T-helper 1 cell treated with Interleukin-12 subunit alpha and Interleukin-12 subunit beta and Interleukin-4 antibody, amounts not matched to agents 30 μg/mL and 1 μg/mL, for 36 hours (primary cell): Measurements from ENCODE around the gene MLLT1.
"Not testable (repeated sequence)": the region's sequence is repeated elsewhere in the genome, so short reads cannot be mapped to it uniquely, and the experiment has no call there.

Experiments used
- H3K27ac Mint-ChIP-seq: one replicate; pipeline ENCODE4 v1.8.0; 2021; ENCODE audit warnings: mild to moderate bottlenecking, mixed read lengths
- H3K27me3 Mint-ChIP-seq: one replicate; pipeline ENCODE4 v1.8.0; 2021; ENCODE audit warnings: low read depth, mixed read lengths
- H3K36me3 Mint-ChIP-seq: one replicate; pipeline ENCODE4 v1.8.0; 2021; ENCODE audit warnings: low read depth, mixed read lengths
- H3K4me1 Mint-ChIP-seq: one replicate; pipeline ENCODE4 v1.8.0; 2021; ENCODE audit warnings: low read depth, mixed read lengths
- H3K4me3 Mint-ChIP-seq: one replicate; pipeline ENCODE4 v1.8.0; 2021; ENCODE audit warnings: mild to moderate bottlenecking, moderate library complexity, mixed read lengths
- H3K9me3 Mint-ChIP-seq: one replicate; pipeline ENCODE4 v1.8.0; 2021; ENCODE audit warnings: mixed read lengths

The MLLT1 gene, protein sequence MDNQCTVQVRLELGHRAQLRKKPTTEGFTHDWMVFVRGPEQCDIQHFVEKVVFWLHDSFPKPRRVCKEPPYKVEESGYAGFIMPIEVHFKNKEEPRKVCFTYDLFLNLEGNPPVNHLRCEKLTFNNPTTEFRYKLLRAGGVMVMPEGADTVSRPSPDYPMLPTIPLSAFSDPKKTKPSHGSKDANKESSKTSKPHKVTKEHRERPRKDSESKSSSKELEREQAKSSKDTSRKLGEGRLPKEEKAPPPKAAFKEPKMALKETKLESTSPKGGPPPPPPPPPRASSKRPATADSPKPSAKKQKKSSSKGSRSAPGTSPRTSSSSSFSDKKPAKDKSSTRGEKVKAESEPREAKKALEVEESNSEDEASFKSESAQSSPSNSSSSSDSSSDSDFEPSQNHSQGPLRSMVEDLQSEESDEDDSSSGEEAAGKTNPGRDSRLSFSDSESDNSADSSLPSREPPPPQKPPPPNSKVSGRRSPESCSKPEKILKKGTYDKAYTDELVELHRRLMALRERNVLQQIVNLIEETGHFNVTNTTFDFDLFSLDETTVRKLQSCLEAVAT

GRCh38 chr19:6279931-6280591 is at the start of gene MLLT1:
TSS of gene MLLT1 (minus strand) at chr19:6279975. CDS start at chr19:6279784, 191 bp downstream.
- Mint-ChIP-seq H3K4me1 (peaks cover 21% of the 10 kb centered on the region), H3K36me3 (no peaks in the 10 kb centered on the region), H3K9me3 (no peaks in the 10 kb centered on the region), H3K4me3 (peak within 1 kb of the TSS; percentile 93), H3K27me3 (no peaks in the 10 kb centered on the region), H3K27ac (peak within 1 kb of the TSS; percentile 83)

GRCh38 chr19:6326815-6327214 is 47.0 kb upstream of the MLLT1 start:
- H3K9me3 Mint-ChIP-seq = no peaks in the 10 kb centered on the region
- H3K4me1 Mint-ChIP-seq = no peaks in the 10 kb centered on the region
- no peak overlapping the region for H3K4me3 Mint-ChIP-seq
- no peaks in the 10 kb centered on the region for H3K36me3 Mint-ChIP-seq
- H3K27ac Mint-ChIP-seq = no peak overlapping the region
- no peaks in the 10 kb centered on the region for H3K27me3 Mint-ChIP-seq

DNA sequence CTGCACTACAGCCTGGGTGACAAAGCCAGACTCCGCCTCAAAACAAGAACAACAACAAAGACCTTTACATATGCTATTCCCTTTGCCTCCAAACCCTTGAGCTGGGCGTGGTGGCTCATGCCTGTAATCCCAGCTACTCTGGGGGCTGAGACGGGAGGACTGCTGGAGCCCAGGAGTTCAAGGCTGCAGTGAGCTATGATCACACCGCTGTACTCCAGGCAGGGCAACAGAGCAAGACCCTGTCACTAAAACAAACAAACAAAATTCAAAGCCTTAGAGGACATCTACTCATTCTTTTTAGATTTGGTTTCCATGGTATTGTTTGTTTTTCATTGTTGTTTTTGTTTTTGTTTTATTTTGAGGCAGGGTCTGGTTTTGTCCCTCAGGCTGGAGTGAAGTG is 45.8 kb upstream of the MLLT1 start:
- Mint-ChIP-seq H3K4me1 (no peaks in the 10 kb centered on the region), H3K27me3 (no peaks in the 10 kb centered on the region), H3K36me3 (no peaks in the 10 kb centered on the region), H3K4me3 (no peak overlapping the region), H3K27ac (no peak overlapping the region), H3K9me3 (no peaks in the 10 kb centered on the region)

GRCh38 chr19:6324757-6325156 is 45.0 kb upstream of the MLLT1 start:
- Mint-ChIP-seq H3K9me3 (no peaks in the 10 kb centered on the region), H3K27ac (no peak overlapping the region), H3K4me3 (no peak overlapping the region), H3K27me3 (no peaks in the 10 kb centered on the region), H3K4me1 (no peaks in the 10 kb centered on the region), H3K36me3 (no peaks in the 10 kb centered on the region)

GRCh38 chr19:6322284-6322683 is 42.5 kb upstream of the MLLT1 start:
- no peak overlapping the region for H3K27ac Mint-ChIP-seq
- H3K9me3 Mint-ChIP-seq = no peaks in the 10 kb centered on the region
- H3K27me3 Mint-ChIP-seq = no peaks in the 10 kb centered on the region
- H3K4me3 Mint-ChIP-seq = no peak overlapping the region
- H3K36me3 Mint-ChIP-seq = no peaks in the 10 kb centered on the region
- no peaks in the 10 kb centered on the region for H3K4me1 Mint-ChIP-seq

DNA sequence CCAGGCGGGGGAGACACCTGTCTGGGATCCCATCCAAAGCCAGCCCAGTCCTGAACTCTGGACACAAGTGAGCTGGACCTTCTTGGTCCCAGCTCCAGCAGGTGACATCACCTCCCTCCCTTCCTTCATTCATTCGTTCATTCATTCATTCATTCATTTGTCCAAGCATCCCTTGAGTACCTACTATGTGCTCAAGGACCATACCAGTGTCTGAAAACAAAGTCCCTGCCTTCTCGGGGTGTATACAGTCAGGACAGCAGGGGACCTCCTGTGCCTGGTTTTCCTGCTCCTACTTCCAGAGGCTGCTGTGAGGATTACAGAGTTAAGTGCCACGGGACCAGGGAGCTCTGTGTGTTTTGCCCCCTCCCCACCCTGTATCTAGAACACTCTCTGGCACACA is 39.6 kb upstream of the MLLT1 start:
- no peaks in the 10 kb centered on the region for H3K27me3 Mint-ChIP-seq
- H3K36me3 Mint-ChIP-seq = no peaks in the 10 kb centered on the region
- no peaks in the 10 kb centered on the region for H3K9me3 Mint-ChIP-seq
- no peaks in the 10 kb centered on the region for H3K4me1 Mint-ChIP-seq
- no peak overlapping the region for H3K27ac Mint-ChIP-seq
- H3K4me3 Mint-ChIP-seq = no peak overlapping the region

DNA sequence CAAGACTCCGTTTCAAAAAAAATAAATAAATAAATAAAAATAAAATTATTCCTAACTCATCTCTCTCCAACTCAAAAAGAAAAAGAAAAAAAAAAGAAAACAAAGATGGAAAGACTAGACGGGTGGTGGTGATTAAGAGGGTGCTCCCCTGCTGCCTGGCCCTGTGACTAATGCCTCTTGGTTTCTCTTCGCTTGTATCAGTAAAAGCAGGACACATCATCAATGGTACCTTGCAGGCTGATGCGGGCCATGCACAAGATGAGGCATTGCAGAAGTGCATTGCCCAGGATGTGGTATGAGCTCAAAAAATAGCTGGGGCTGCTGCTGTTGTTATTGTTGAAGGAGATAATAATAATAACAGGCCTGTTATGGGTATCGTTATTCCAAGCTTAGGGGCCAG is 39.0 kb upstream of the MLLT1 start:
- no peak overlapping the region for H3K27ac Mint-ChIP-seq
- H3K4me1 Mint-ChIP-seq = no peaks in the 10 kb centered on the region
- no peaks in the 10 kb centered on the region for H3K9me3 Mint-ChIP-seq
- no peak overlapping the region for H3K4me3 Mint-ChIP-seq
- no peaks in the 10 kb centered on the region for H3K27me3 Mint-ChIP-seq
- H3K36me3 Mint-ChIP-seq = no peaks in the 10 kb centered on the region

DNA sequence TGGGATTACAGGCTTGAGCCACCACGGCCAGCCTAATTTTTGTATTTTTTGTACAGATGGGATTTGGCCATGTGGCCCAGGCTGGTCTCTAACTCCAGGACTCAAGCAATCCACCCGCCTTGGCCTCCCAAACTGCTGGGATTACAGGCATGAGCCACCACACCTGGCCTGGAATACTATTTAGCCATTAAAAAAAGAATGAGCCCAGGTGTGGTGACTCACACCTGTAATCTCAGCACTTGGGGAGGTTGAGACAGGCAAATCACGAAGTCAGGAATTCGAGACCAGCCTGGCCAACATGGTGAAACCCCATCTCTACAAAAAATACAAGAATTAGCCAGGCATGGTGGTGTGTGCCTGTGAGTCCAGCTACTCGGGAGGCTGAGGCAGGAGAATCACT is 35.9 kb upstream of the MLLT1 start:
- not testable (repeated sequence) for H3K27ac Mint-ChIP-seq, H3K9me3 Mint-ChIP-seq, H3K4me1 Mint-ChIP-seq, H3K36me3 Mint-ChIP-seq, H3K4me3 Mint-ChIP-seq, H3K27me3 Mint-ChIP-seq

DNA sequence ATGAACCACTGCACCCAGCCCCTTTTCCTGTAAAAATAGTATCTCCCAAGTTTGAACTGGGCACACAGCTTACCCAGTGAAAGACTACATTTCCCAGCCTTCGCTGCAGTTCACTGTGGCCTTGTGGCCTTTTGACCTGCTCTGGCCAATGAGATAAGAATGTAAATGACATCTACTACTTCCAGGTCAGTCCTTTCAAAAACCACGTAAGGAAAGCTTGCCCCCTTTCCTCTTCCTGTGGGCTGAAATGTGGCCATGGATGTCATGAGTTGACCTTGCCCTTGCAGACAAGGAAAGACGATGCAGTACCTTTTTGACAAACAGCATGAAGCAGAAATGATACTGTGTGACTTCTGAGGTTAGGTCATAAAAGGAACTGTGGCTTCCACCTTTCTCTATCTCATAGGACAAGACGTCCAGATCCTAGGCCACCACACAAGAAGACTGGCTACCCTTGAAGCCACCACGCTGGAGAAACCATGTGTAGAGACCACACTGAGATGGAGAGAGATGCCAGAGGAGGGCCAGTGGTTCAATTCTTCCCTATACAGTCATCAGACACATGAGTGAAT is 33.7 kb upstream of the MLLT1 start:
- no peaks in the 10 kb centered on the region for H3K4me1 Mint-ChIP-seq
- no peak overlapping the region for H3K27ac Mint-ChIP-seq
- H3K36me3 Mint-ChIP-seq = no peaks in the 10 kb centered on the region
- H3K27me3 Mint-ChIP-seq = no peaks in the 10 kb centered on the region
- H3K4me3 Mint-ChIP-seq = no peak overlapping the region
- H3K9me3 Mint-ChIP-seq = no peaks in the 10 kb centered on the region

GRCh38 chr19:6312018-6312417 is 32.2 kb upstream of the MLLT1 start:
- H3K36me3 Mint-ChIP-seq = no peaks in the 10 kb centered on the region

GRCh38 chr19:6298413-6298812 is 18.6 kb upstream of the MLLT1 start:
- Mint-ChIP-seq H3K36me3 (no peaks in the 10 kb centered on the region), H3K27ac (no peak overlapping the region), H3K27me3 (no peaks in the 10 kb centered on the region), H3K4me1 (peaks cover 2% of the 10 kb centered on the region), H3K9me3 (peaks cover 15% of the 10 kb centered on the region), H3K4me3 (no peak overlapping the region)

More at GRCh38 chr19:6312018-6312417, 32.2 kb upstream of the MLLT1 start:
- H3K27me3 Mint-ChIP-seq = no peaks in the 10 kb centered on the region
- no peak overlapping the region for H3K4me3 Mint-ChIP-seq
- no peak overlapping the region for H3K27ac Mint-ChIP-seq
- H3K4me1 Mint-ChIP-seq = no peaks in the 10 kb centered on the region
- no peaks in the 10 kb centered on the region for H3K9me3 Mint-ChIP-seq

DNA sequence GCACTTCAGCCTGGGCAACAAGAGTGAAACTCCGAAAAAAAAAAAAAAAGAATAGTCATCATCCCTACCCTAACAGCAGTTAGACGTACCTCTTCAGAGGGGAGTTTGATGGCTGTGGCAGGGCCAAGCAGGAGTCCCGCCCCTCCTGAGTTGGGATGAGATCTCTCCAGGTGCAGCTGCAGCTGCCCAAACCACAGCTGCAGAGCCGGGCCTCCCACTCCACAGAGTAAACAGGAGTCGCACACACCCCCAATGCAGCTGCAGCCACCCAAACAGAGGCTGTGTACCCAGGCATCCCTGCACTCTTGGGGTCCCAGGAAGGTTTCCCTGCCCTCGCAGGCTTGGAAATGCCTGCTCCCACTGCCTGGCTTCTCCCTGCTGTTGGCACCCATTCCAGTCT is 17.4 kb upstream of the MLLT1 start:
- Mint-ChIP-seq H3K4me1 (peaks cover 2% of the 10 kb centered on the region), H3K9me3 (peaks cover 20% of the 10 kb centered on the region), H3K36me3 (no peaks in the 10 kb centered on the region), H3K27me3 (no peaks in the 10 kb centered on the region), H3K27ac (no peak overlapping the region), H3K4me3 (no peak overlapping the region)

DNA sequence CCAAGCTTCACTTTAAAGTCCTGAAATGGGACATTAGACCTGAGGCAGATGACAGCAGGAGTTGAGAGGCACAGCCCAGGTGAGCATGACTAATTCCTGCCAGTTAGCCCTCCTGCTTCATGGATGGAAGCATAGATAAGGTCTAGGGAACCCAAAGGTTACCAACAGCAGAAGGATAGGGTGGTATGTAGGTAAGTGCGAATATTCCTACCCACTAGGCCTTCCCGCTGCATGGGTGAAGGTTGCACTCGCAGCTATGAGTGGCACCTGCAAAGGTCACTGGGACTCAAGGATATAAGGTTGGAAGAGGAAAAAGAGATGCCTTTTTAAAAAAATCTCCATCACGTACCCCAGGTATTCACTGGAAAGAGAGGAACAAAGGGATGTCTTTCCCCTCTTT is 12.2 kb upstream of the MLLT1 start:
- Mint-ChIP-seq H3K9me3 (peaks cover 55% of the 10 kb centered on the region), H3K27me3 (no peaks in the 10 kb centered on the region), H3K36me3 (peaks cover 4% of the 10 kb centered on the region), H3K4me3 (no peak overlapping the region), H3K27ac (no peak overlapping the region), H3K4me1 (no peaks in the 10 kb centered on the region)

DNA sequence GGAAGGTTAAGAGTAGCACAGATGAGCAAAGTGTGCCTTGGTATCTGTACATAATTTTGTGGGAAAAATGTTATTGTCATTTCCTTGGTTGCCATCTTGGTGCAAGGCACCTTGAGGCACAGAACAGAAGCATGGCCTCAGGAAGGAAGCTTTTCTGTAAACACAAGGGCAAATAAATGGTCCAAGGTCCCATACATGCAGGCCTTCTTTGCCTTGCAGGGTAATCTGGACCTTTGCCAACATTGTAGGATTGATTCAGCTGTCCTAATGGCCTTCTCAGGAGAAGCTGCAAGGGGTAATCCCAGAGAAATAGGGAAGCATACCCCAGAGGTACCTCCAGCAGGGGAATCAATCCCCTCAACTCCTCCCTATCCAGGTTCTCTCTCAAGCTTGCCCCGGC is 9.0 kb upstream of the MLLT1 start:
- H3K4me3 Mint-ChIP-seq = no peak overlapping the region
- no peak overlapping the region for H3K27ac Mint-ChIP-seq
- no peaks in the 10 kb centered on the region for H3K4me1 Mint-ChIP-seq
- H3K27me3 Mint-ChIP-seq = no peaks in the 10 kb centered on the region
- H3K36me3 Mint-ChIP-seq = peaks cover 4% of the 10 kb centered on the region
- H3K9me3 Mint-ChIP-seq = peaks cover 40% of the 10 kb centered on the region
